Lower leg skin (tissue), 3 donors: ENCODE measurements around the gene HIPK2.

Source experiments
- CTCF ChIP-seq, 3 donors: fragments of 450-650 bp; IDR thresholded peaks; one replicate each; pipeline ENCODE4 v1.5.1; 2016; ENCODE audit warnings: antibody characterized with exemption in 3 of 3, mild to moderate bottlenecking in 3 of 3, moderate library complexity in 2 of 3
- POLR2A ChIP-seq, 2 donors: fragments of 450-650 bp; IDR thresholded peaks; one replicate each; pipeline ENCODE4 v1.6.1; 2016 to 2017; ENCODE audit warnings: antibody characterized with exemption in 2 of 2, mild to moderate bottlenecking in 1 of 2, moderate library complexity in 1 of 2

DNA sequence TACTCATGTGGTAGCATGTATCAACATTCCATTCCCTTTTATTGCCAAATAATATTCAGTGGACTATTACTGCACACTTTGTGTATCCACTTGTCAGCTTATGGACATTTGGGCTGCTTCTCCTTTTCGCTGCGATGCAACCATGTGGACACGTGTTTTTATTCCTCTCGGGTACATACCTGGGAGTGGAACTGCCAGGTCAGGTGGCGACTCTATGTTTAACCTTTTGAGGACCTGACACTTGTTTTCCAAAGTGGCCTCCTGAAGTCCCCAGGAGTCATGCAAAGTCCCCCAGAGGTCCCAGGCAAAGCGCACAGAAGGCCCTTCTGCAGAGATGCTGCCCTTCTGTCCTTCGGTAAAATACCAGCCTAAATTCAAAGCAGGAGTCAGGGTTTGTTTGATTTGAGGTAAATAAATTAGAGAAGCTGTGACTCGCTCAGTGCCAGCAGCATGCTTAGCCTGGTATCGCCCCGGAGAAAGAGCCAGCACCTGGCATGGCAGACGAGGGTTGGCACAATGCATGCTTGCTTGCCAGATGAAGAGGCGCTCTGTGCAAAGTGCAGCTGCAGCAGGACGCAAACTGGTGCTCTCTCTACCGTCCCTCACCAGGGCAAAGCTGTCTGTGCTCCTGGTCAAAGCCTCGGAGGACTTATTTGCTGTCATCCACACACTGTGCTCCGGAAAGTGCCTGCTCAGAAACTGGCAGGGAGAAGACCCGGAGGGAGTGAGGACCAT lies 37.8 kb downstream of the HIPK2 start:
- TF ChIP-seq CTCF (IDR thresholded peaks at IDR 0.05) (no peak), POLR2A (IDR thresholded peaks at IDR 0.05) (no peak)
